ENCODE results near the gene CCDC144A.
"Not testable (repeated sequence)": the region's sequence is repeated elsewhere in the genome, so short reads cannot be mapped to it uniquely, and the experiment has no call there.

Gene CCDC144A

GRCh38 chr17:16818821-16819683 is 129.0 kb downstream of the CCDC144A start:
- no peak for DNase-seq

- DNase-seq = no peak
These were observed 130.3 kb downstream of the CCDC144A start for GRCh38 chr17:16820161-16820877.

- no peak for DNase-seq
These were observed 131.0 kb downstream of the CCDC144A start for GRCh38 chr17:16820979-16821543.

GRCh38 chr17:16822133-16822532 is 132.1 kb downstream of the CCDC144A start:
- DNase-seq = not testable (repeated sequence)

- not testable (repeated sequence) for DNase-seq
These were observed 133.8 kb downstream of the CCDC144A start for GRCh38 chr17:16823768-16824406.

All from activated effector memory CD4-positive, alpha-beta T cell treated with Interleukin-2 at 50 U/mL for 16 hours (primary cell).